Activated naive CD8-positive, alpha-beta T cell (primary cell): Measurements from ENCODE around the gene RASA3.
"Not testable (repeated sequence)": the region's sequence is repeated elsewhere in the genome, so short reads cannot be mapped to it uniquely, and the experiment has no call there.

Source experiments
- H3K27ac Mint-ChIP-seq: one replicate; pipeline ENCODE4 v1.8.0; 2021; ENCODE audit warnings: mixed read lengths
- H3K27me3 Mint-ChIP-seq: one replicate; pipeline ENCODE4 v1.8.0; 2021; ENCODE audit warnings: mixed read lengths
- H3K36me3 Mint-ChIP-seq: one replicate; pipeline ENCODE4 v1.8.0; 2021; ENCODE audit warnings: mixed read lengths
- H3K4me1 Mint-ChIP-seq: one replicate; pipeline ENCODE4 v1.8.0; 2021; ENCODE audit warnings: low read depth, mixed read lengths
- H3K4me3 Mint-ChIP-seq: one replicate; pipeline ENCODE4 v1.8.0; 2021; ENCODE audit warnings: mild to moderate bottlenecking, mixed read lengths
- H3K9me3 Mint-ChIP-seq: one replicate; pipeline ENCODE4 v1.8.0; 2021; ENCODE audit warnings: low read depth, mixed read lengths

The RASA3 gene

DNA sequence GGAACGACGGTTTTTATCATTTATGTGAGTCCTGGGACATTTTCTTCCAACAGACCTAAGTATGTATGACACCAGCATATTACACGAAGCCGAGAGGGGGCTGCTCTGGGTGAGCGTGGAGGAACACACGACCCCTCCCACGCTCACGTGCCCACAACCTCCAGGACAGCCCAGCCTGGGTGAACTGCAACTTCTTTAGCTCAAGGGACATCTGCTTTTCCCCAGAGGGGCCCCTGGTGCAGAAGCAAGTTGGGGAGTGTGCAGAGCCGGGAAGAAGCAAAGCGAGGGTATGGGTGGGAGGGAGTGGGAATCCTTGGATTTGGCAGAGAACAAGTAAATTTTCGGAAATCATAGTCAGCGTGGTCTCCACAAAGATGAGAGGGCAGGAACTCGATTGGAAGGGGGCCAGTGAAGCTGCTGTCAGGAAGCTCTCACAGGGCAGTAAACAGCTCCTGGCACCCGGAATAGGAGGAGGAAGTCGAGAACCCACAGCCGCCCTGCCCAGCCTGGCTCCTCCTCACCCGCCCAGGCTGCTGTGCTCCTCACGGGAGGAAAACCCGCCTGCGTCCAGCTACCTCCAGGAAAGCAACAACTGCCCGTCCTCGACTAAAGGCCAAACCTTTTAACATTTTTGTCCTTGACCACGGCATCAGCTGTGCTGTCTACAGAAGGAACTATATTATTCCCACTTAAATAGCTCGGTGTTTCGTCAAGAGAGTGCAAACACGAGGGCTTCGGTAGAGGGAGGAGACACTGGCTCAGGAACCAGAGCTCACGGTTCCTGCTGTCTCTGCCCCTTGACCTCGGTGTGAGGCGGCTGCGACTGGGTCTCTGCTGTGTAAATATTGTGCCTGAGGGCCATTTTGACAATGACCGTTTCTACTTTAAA, 29.5 kb upstream of the RASA3 start:
- Mint-ChIP-seq H3K27me3 (no peaks in the 10 kb centered on the region), H3K4me3 (peak overlapping the region; percentile 66), H3K36me3 (peaks cover 9% of the 10 kb centered on the region), H3K27ac (peak overlapping the region; percentile 87), H3K9me3 (no peaks in the 10 kb centered on the region), H3K4me1 (peaks cover 78% of the 10 kb centered on the region)

DNA sequence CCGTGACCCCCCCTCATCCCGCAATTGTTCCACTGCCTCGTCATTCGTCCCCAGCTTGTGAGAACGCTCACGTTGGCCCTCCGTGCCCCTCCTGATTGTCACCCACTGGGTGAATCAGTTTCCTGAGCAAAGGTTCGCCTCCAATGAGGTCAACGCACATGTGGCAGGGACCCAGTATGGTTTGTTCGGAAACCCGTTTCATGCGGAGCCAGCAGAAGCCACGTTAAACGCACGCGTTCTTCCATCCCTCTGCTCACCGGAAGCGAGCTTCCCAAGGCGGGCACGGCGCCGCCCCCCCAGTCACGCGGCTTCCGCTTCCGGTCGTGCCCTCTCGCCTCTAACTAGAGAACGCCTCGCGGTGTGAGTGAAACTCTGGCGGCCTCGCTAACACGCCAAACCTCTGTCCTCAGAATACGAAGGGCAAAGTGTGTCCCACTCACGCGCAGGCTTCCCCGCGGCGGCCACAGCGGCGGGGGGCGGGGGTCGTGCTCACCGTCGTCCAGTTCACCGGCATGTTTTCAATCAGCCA, 28.7 kb upstream of the RASA3 start:
- peak overlapping the region; percentile 47 for H3K4me3 Mint-ChIP-seq
- H3K36me3 Mint-ChIP-seq: peaks cover 9% of the 10 kb centered on the region
- H3K27me3 Mint-ChIP-seq: no peaks in the 10 kb centered on the region
- peaks cover 75% of the 10 kb centered on the region for H3K4me1 Mint-ChIP-seq
- no peaks in the 10 kb centered on the region for H3K9me3 Mint-ChIP-seq
- peak overlapping the region; percentile 10 for H3K27ac Mint-ChIP-seq

DNA sequence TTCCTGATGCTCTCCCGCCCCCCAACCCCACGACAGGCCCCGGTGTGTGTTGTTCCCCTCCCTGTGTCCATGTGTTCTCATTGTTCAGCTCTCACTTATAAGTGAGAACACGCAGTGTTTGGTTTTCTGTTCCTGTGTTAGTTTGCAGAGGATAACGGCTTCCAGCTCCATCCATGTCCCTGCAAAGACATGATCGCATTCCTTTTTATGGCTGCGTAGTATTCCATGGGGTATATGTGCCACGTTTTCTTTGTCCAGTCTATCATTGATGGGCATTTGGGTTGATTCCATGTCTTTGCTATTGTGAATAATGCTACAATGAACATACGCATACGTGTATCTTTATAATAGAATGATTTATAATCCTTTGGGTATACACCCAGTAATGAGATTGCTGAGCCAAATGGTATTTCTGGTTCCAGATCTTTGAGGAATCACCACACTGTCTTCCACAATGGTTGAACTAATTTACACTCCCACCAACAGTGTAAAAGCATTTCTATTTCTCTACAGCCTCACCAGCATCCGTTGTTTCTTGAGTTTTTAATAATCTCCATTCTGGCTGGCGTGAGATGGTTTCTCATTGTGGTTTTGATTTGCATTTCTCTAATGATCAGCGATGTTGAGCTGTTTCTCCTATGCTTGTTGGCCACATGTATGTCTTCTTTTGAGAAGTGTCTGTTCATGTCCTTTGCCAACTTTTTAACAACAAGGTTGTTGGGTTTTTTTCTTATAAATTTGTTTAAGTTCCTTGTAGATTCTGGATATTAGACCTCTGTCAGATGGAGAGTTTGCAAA, 26.6 kb upstream of the RASA3 start:
- peak overlapping the region; percentile 64 for H3K27ac Mint-ChIP-seq
- H3K9me3 Mint-ChIP-seq, H3K36me3 Mint-ChIP-seq, H3K4me3 Mint-ChIP-seq, H3K27me3 Mint-ChIP-seq: not testable (repeated sequence)
- peaks cover 68% of the 10 kb centered on the region for H3K4me1 Mint-ChIP-seq

DNA sequence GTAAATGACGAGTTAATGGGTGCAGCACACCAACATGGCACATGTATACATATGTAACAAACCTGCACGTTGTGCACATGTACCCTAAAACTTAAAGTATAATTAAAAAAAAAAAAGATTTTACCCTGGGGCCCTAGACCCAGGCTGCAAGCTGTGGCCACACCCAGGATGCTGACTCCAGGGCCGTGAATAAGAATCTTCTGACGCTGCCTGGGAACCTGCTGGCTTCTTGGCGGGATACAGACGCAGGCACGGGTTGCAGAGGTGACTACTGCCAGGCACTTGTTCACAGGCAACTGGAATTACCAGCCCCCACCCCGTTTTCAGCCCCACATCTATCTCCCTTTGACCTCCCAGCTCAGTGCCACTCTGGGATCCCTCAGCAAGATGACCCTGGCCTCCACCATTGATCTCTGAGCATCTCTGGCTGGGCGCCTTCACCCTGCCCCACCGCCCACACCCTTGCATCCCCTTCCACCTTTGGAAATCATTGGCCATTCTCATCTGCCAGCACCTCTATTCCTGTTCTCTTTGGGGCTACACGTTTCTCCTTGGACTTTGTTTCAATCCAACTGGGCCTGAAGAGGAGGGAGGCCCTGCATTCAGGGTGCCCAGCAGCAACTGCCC, 25.6 kb upstream of the RASA3 start:
- Mint-ChIP-seq H3K36me3 (peaks cover 8% of the 10 kb centered on the region), H3K9me3 (peaks cover 4% of the 10 kb centered on the region), H3K27ac (peak overlapping the region; percentile 46), H3K4me3 (no peak overlapping the region), H3K4me1 (peaks cover 74% of the 10 kb centered on the region), H3K27me3 (no peaks in the 10 kb centered on the region)

DNA sequence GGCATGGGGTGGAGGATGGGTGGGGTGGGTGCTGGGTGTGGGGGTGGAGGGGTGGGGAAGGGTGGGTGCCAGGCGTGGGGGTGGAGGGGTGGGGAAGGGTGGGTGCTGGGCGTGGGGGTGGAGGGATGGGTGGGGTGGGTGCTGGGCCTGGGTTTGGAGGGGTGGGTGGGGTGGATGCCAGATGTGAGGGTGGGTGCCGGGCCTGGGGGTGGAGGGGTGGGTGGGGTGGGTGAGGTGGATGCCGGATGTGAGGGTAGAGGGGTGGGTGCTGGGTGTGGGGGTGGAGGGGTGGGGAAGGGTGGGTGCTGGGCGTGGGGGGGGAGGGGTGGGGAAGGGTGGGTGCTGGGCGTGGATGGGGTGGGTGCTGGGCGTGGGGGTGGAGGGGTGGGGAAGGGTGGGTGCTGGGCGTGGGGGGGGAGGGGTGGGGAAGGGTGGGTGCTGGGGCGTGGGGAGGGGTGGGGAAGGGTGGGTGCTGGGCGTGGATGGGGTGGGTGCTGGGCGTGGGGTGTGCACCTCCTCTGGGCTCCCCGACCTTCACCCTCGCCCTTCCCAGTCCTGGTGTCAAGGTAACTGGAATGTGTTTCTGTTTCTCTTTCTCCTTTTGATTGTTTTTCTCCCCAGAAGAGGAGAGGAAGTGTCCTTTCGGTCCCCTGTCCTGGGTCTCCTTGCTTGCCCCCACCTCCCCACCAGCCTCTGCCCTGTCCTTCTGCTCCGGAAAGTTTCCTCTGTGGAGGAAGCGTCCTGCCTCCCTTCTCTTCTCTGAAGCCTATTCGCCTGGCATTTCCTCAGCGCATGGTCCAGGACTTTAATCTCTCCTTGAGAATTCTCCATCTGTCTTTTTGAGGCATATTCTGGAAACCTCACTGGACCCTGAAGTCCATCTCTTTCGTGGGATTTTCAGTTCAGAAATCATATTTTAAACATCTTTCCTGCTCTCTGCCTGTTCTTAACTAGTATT, 23.8 kb upstream of the RASA3 start:
- H3K36me3 Mint-ChIP-seq: peaks cover 8% of the 10 kb centered on the region
- peaks cover 75% of the 10 kb centered on the region for H3K4me1 Mint-ChIP-seq
- H3K4me3 Mint-ChIP-seq: peak overlapping the region; percentile 75
- H3K27ac Mint-ChIP-seq: peak overlapping the region; percentile 94
- H3K27me3 Mint-ChIP-seq: no peaks in the 10 kb centered on the region
- H3K9me3 Mint-ChIP-seq: peaks cover 4% of the 10 kb centered on the region

DNA sequence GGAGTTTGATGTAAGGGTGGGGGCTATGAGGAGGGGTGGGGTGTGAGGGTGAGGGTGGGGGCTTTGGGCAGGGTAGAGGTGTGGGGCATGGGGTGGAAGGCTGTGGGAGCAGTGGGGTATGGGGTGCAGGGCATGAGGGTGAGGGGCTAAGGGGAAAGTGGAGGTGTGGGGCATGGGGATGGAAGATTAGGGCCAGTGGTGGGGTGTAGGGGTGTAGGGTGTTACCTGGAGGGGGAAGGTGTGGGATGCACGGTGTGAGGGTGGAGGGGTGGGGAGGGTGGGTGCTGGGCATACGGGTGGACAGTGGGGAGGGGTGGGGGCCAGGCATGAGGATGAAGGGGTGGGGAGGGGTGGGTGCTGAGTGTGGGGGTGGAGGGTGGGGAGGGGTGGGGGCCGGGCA, 22.9 kb upstream of the RASA3 start:
- Mint-ChIP-seq H3K4me1 (peaks cover 75% of the 10 kb centered on the region), H3K36me3 (peaks cover 8% of the 10 kb centered on the region), H3K27ac (no peak overlapping the region), H3K4me3 (no peak overlapping the region), H3K27me3 (no peaks in the 10 kb centered on the region), H3K9me3 (peaks cover 4% of the 10 kb centered on the region)

DNA sequence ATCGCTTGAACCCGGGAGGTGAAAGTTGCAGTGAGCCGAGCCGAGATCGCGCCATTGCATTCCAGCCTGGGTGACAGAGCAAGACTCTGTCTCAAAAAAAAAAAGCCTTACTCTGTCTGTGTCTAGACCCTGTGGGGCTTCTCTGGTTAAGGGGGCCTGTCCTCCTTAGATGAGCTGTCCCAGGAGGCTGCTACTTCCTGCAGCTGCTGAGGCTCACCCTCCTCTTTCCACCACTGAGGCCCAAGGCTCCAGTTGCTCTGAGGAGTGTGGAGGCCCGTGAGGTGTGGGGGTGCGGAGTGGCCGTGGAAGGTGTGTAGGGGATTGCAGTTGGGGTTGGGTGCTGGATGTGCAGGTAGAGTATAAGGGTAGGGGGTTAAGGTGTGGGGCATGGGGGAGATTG, 22.1 kb upstream of the RASA3 start:
- Mint-ChIP-seq H3K27ac (peak overlapping the region; percentile 89), H3K4me1 (peaks cover 75% of the 10 kb centered on the region)

DNA sequence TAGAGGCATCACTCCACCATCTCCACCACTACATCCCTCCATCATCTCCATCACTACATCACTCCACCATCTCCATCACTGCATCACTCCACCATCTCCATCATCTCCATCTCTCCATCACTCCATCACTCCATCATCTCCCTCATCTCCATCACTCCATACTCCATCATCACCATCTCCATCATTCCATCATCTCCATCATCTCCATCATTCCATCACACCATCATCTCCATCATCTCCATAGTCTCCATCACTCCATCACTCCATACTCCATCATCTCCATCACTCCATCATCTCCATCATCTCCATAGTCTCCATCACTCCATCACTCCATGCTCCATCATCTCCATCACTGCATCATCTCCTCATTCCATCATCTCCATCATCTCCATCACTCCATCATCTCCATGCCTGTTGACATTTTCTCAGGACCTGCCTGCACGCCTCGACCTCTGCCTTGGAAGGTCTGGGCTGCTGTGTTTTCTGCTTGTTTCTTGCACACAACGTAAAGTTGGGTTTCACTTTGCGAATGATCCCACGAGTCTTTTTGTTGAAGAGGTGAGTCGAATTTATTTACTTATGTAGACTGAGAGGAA, 21.2 kb upstream of the RASA3 start:
- Mint-ChIP-seq H3K27me3 (no peaks in the 10 kb centered on the region), H3K4me3 (peak overlapping the region; percentile 74), H3K36me3 (peaks cover 2% of the 10 kb centered on the region), H3K4me1 (peaks cover 75% of the 10 kb centered on the region), H3K27ac (peak overlapping the region; percentile 89), H3K9me3 (peaks cover 4% of the 10 kb centered on the region)

More for the DNA sequence above, 22.1 kb upstream of the RASA3 start:
- no peaks in the 10 kb centered on the region for H3K27me3 Mint-ChIP-seq
- H3K9me3 Mint-ChIP-seq: peaks cover 4% of the 10 kb centered on the region
- peaks cover 5% of the 10 kb centered on the region for H3K36me3 Mint-ChIP-seq
- peak overlapping the region; percentile 74 for H3K4me3 Mint-ChIP-seq

DNA sequence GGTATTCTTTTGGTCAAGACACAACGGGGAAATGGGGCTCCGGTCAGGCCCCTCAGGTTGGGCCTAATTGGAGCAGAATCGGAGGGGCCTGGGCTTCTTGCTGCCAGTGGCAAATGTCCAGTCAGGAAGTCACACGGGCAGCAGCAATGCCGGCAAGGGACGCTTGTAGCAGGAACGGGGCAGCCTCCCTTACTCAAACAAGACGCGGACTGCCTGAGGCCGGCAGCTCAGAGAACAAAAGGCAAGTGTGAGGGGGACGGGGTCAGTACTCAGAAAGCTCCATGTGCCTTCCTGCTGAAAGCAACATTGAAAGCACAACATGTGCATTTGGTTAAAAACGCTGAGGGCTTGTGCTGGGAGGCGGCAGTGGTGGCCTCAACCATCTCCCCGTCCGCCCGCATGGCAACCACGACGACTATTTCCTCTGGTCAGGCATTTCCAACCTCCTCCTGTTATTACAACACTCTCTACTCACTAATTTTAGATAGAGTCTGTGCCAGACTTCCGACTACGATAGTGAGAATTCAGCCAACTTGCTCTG, 20.5 kb upstream of the RASA3 start:
- peak overlapping the region; percentile 97 for H3K27ac Mint-ChIP-seq
- peaks cover 4% of the 10 kb centered on the region for H3K36me3 Mint-ChIP-seq
- H3K4me1 Mint-ChIP-seq: peaks cover 78% of the 10 kb centered on the region
- no peaks in the 10 kb centered on the region for H3K27me3 Mint-ChIP-seq
- H3K4me3 Mint-ChIP-seq: peak overlapping the region; percentile 74
- peaks cover 4% of the 10 kb centered on the region for H3K9me3 Mint-ChIP-seq

DNA sequence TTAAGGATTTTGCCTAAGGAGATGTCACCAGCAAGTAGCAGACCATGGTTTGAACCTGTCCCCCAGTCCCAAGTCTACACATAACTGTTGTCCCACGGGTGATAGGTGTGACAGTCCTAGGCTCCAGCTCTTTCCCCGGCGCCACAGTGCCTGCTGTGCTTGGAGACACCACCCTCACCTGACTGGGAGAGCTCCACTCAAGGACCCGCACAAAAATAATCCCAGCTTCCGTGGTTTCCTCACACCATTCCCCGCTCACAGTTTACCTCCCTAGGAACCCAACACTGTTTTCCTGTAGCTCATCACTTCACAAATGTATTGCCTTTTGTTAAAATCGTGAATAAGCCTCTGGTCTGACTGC, 19.8 kb upstream of the RASA3 start:
- Mint-ChIP-seq H3K27ac (peak overlapping the region; percentile 97), H3K36me3 (peaks cover 4% of the 10 kb centered on the region), H3K27me3 (no peaks in the 10 kb centered on the region), H3K9me3 (peaks cover 4% of the 10 kb centered on the region), H3K4me3 (no peak overlapping the region), H3K4me1 (peaks cover 76% of the 10 kb centered on the region)

DNA sequence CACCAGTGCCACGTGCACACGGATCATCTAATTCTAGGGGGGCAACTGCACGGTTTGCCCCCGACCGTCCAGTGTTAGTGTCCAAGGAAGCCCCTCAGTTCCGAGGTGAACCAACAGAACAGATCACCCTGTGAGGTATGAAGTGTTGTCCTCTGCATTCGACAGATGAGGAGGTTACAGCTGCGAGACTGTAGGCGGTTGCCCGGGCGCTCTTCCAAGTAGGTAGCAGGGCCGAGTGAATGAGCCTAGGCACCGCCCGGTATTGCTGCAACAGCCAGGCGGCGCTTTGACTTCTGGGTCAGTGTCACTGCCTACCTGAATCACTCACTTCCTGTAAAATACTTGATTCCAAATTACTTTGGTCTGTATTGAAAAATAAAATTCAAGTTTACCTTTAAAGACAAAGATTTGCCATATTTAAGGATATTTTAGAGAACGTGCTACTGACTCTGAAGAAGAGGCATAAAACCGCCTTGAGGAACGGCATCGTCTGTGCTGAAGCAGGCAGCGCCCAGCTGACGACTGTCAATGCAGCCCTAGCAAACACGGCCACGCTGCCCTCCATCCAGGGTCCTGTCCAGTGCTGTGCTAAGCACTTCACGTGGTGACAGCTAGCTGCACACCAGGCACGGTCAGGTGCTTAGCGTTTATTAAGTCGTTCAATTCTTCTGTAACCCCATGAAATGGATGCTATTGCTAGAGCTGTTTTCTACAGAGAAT, 19.3 kb upstream of the RASA3 start:
- peaks cover 4% of the 10 kb centered on the region for H3K36me3 Mint-ChIP-seq
- H3K27ac Mint-ChIP-seq: peak overlapping the region; percentile 97
- peak overlapping the region; percentile 57 for H3K4me3 Mint-ChIP-seq
- H3K9me3 Mint-ChIP-seq: peaks cover 4% of the 10 kb centered on the region
- H3K27me3 Mint-ChIP-seq: no peaks in the 10 kb centered on the region
- H3K4me1 Mint-ChIP-seq: peaks cover 77% of the 10 kb centered on the region

DNA sequence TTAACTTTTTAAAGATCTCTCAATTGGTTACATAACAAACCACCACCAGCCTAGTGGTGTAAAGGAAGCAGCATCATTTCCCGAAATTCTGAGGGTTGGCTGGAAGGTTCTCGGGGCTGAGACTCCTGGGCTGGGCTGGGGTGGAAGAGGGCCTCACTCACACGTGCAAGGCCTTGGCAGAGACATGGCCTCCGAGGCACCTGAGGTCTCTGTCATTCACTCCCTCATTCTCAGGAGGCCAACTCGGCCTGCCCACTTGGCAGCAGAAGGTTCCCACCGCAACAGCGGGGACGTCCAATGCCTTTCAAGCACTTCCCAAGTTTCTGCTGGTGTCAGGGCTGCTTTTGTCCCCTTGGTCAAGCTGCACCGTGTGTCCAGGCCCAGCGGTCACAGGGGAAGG, 18.6 kb upstream of the RASA3 start:
- no peaks in the 10 kb centered on the region for H3K27me3 Mint-ChIP-seq
- H3K9me3 Mint-ChIP-seq: peaks cover 4% of the 10 kb centered on the region
- H3K4me1 Mint-ChIP-seq: peaks cover 79% of the 10 kb centered on the region
- peak overlapping the region; percentile 97 for H3K27ac Mint-ChIP-seq
- H3K4me3 Mint-ChIP-seq: peak overlapping the region; percentile 57
- H3K36me3 Mint-ChIP-seq: peaks cover 4% of the 10 kb centered on the region
